Mesenchymal stem cell (in vitro differentiated cells and primary cell): ENCODE data around the gene MYO5B.

ENCODE experiments used
- DNase-seq: peaks from one replicate; pipeline ENCODE4 v3.0.0-alpha.2; 2013
- H2AFZ ChIP-seq: one replicate; pipeline ENCODE4 v1.6.1; 2013; ENCODE audit warnings: low read depth, mild to moderate bottlenecking, control low read depth, inconsistent platforms, low read length, moderate library complexity
- H2AK5ac ChIP-seq: 2 replicates; pipeline ENCODE4 v1.6.1; 2013; ENCODE audit warnings: low read length, moderate library complexity, mild to moderate bottlenecking, inconsistent platforms; ENCODE audit not compliant: severe bottlenecking
- H2BK120ac ChIP-seq: one replicate; pipeline ENCODE4 v1.6.1; 2013; ENCODE audit warnings: low read depth, mild to moderate bottlenecking, inconsistent platforms, low read length, moderate library complexity
- H2BK12ac ChIP-seq, 2 experiments: one replicate each; pipeline ENCODE4 v1.6.1; 2013; ENCODE audit warnings: inconsistent platforms in 2 of 2, low read length in 2 of 2, mild to moderate bottlenecking in 2 of 2, moderate library complexity in 2 of 2, control low read depth in 1 of 2
- H2BK15ac ChIP-seq: one replicate; pipeline ENCODE4 v1.6.1; 2013; ENCODE audit warnings: mild to moderate bottlenecking, low read depth, inconsistent platforms; ENCODE audit not compliant: poor library complexity, severe bottlenecking
- H2BK5ac ChIP-seq: 2 replicates; pipeline ENCODE4 v1.6.1; 2013; ENCODE audit warnings: low read depth, mild to moderate bottlenecking, low read length, control low read depth, inconsistent platforms; ENCODE audit not compliant: poor library complexity, severe bottlenecking
- H3K14ac ChIP-seq, 2 experiments: one replicate each; pipeline ENCODE4 v1.6.1; 2013; ENCODE audit warnings: inconsistent platforms in 2 of 2, low read length in 2 of 2, control low read depth in 1 of 2, mild to moderate bottlenecking in 1 of 2, moderate library complexity in 1 of 2
- H3K18ac ChIP-seq, 2 experiments: one replicate each; pipeline ENCODE4 v1.6.1; 2013; ENCODE audit warnings: inconsistent platforms in 2 of 2, low read length in 2 of 2, control low read depth in 1 of 2, low read depth in 1 of 2, mild to moderate bottlenecking in 1 of 2
- H3K23ac ChIP-seq, 2 experiments: one replicate each; pipeline ENCODE4 v1.6.1; 2013; ENCODE audit warnings: inconsistent platforms in 2 of 2, low read length in 2 of 2, mild to moderate bottlenecking in 2 of 2, moderate library complexity in 2 of 2, control low read depth in 1 of 2
- H3K27ac ChIP-seq: 2 replicates; pipeline ENCODE4 v1.5.1; 2013; ENCODE audit warnings: mild to moderate bottlenecking, moderate library complexity, low read length, control low read depth, inconsistent platforms; ENCODE audit not compliant: poor library complexity, severe bottlenecking
- H3K27me3 ChIP-seq, 2 experiments: 2 replicates each; pipeline versions ENCODE4 v1.6.1 to v1.7.0; 2013; ENCODE audit warnings: low read length in 2 of 2, mild to moderate bottlenecking in 2 of 2, moderate library complexity in 2 of 2, control low read depth in 1 of 2, inconsistent platforms in 1 of 2; ENCODE audit not compliant: control insufficient read depth in 1 of 2, insufficient read depth in 1 of 2
- H3K36me3 ChIP-seq, 2 experiments: 2 replicates each; pipeline versions ENCODE4 v1.6.1 to v1.7.0; 2013; ENCODE audit warnings: low read length in 2 of 2, control low read depth in 1 of 2, inconsistent platforms in 1 of 2, low read depth in 1 of 2, mild to moderate bottlenecking in 1 of 2; ENCODE audit not compliant: insufficient read depth in 2 of 2, control insufficient read depth in 1 of 2
- H3K4ac ChIP-seq, 2 experiments: one replicate each; pipeline ENCODE4 v1.6.1; 2013; ENCODE audit warnings: inconsistent platforms in 2 of 2, low read length in 2 of 2, mild to moderate bottlenecking in 2 of 2, moderate library complexity in 2 of 2, control low read depth in 1 of 2, low read depth in 1 of 2
- H3K4me1 ChIP-seq: 2 replicates; pipeline ENCODE4 v1.6.1; 2013; ENCODE audit warnings: low read depth, low read length, control low read depth; ENCODE audit not compliant: control insufficient read depth, insufficient read depth
- H3K4me2 ChIP-seq: 2 replicates; pipeline ENCODE4 v1.6.1; 2013; ENCODE audit warnings: low read length, mild to moderate bottlenecking, inconsistent platforms; ENCODE audit not compliant: poor library complexity, severe bottlenecking
- H3K4me3 ChIP-seq, 2 experiments: 2 replicates each; pipeline versions ENCODE4 v1.5.1 to v1.7.0; 2013; ENCODE audit warnings: low read length in 2 of 2, mild to moderate bottlenecking in 2 of 2, control low read depth in 1 of 2, low read depth in 1 of 2; ENCODE audit not compliant: insufficient read depth in 1 of 2
- H3K79me1 ChIP-seq: replicated peaks from 2 replicates; pipeline ENCODE4 v1.6.1; 2013; ENCODE audit warnings: mild to moderate bottlenecking, control low read depth, low read length, inconsistent platforms; ENCODE audit not compliant: poor library complexity, severe bottlenecking
- H3K9ac ChIP-seq: 2 replicates; pipeline ENCODE4 v1.7.0; 2013; ENCODE audit warnings: mild to moderate bottlenecking, low read length, moderate library complexity
- H3K9me3 ChIP-seq: 2 replicates; pipeline ENCODE4 v1.7.0; 2013; ENCODE audit warnings: mild to moderate bottlenecking, low read length; ENCODE audit not compliant: control insufficient read depth
- H4K8ac ChIP-seq: one replicate; pipeline ENCODE4 v1.6.1; 2013; ENCODE audit warnings: inconsistent platforms, mild to moderate bottlenecking, low read length, moderate library complexity
- H4K91ac ChIP-seq: one replicate; pipeline ENCODE4 v1.6.1; 2013; ENCODE audit warnings: mild to moderate bottlenecking, low read length, inconsistent platforms
- WGBS: methylation state at CpG from one replicate; pipeline ENCODE4 v1.1.7; 2013; ENCODE audit warnings: mixed read lengths; 5-methylcytosine and 5-hydroxymethylcytosine counted together

The MYO5B gene

DNA sequence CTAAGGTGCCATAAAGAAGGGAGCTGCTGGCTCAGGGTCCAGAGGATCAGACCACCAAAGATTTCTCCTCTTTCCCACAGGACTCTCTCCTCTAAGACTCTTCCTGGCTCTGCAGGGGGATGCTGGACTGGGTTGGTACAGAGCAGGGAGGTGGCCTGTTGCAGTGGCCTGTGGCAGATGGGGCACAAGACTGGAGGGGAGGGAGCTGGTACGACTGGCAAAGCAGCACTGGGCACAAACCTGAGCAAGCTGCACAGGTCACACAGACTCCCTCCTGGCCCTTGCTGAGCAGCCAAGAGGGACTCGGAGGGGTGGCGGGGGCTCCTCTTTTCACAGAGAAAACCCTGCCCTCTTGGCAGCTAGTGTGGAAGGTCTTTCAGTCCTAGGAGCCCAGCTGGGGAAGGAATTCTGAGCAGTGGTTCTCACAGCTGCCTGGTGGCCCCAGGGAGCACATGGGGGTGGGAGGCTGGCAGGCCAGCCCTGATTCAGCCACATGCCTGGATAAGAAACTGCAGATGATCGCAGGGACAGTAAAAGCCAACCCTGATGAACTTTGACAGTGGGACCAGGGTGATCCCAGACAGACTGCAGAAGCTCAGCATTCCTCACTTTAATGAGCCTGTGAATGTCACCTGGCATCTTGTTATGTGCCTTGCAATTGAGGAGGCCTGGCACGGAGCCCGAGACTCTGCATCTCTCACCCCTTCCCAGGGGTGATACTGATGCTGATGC is 349.2 kb downstream of the MYO5B start:
- Histone ChIP-seq H2BK120ac (no peak overlapping the region), H3K4me3 (no peak overlapping the region)
- 93% methylated on average over 6 of the region's 6 CpGs for WGBS

DNA sequence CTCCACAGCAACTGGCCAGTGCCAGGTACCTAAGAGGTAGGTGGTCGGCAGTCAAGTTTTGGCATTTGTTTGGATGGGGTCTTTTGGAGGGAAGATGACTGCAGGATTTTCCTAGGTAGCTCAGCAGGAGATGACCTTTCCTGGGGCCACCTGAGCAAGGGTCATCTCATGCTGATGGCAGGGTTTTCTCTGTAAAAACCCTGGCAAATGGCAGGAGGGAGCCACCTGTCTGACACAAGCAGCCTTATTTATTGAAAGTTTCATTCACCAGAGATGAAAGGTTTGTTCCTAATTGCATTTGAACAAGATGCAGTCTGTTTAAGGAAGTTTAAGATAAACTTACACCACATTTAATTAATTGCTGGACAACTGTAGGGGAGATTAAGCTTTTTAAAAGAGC is 350.0 kb downstream of the MYO5B start:
- Histone ChIP-seq H2AK5ac (no peak overlapping the region), H3K23ac (no peak overlapping the region), H2BK15ac (no peak overlapping the region), H2BK120ac (no peak overlapping the region), H2AFZ (no peak overlapping the region), H4K91ac (no peak overlapping the region), H4K8ac (no peak overlapping the region), H2BK12ac (no peak overlapping the region), H3K4me2 (no peak overlapping the region), H3K14ac (no peak overlapping the region), H3K27me3 (peaks cover 0 to 8% of the 10 kb centered on the region in 2 experiments), H3K4ac (no peak overlapping the region), H3K4me3 (no peak overlapping the region), H2BK5ac (no peak overlapping the region), H3K9ac (no peak overlapping the region), H3K36me3 (peaks cover 0 to 7% of the 10 kb centered on the region in 2 experiments), H3K9me3 (no peaks in the 10 kb centered on the region), H3K18ac (no peak overlapping the region), H3K27ac (no peak overlapping the region), H3K79me1 (no peaks in the 10 kb centered on the region), H3K4me1 (peaks cover 31% of the 10 kb centered on the region)
- 94% methylated on average over 1 of the region's 1 CpG for WGBS
- DNase-seq, result no peak

More for the DNA sequence above, 349.2 kb downstream of the MYO5B start:
- DNase-seq, result no peak
- H4K91ac ChIP-seq, result no peak overlapping the region
- H2BK15ac ChIP-seq, result no peak overlapping the region
- H4K8ac ChIP-seq, result no peak overlapping the region
- H2AK5ac ChIP-seq, result peak overlapping the region; percentile 41
- H3K4ac ChIP-seq, result no peak overlapping the region
- H2BK12ac ChIP-seq, result no peak overlapping the region
- no peak overlapping the region for H3K23ac ChIP-seq
- no peak overlapping the region for H3K18ac ChIP-seq
- peaks cover 0 to 8% of the 10 kb centered on the region in 2 experiments for H3K27me3 ChIP-seq
- no peaks in the 10 kb centered on the region for H3K79me1 ChIP-seq
- peaks cover 0 to 7% of the 10 kb centered on the region in 2 experiments for H3K36me3 ChIP-seq
- H3K4me2 ChIP-seq, result no peak overlapping the region
- peak overlapping the region; percentile 20 for H3K9ac ChIP-seq
- H3K4me1 ChIP-seq, result peaks cover 34% of the 10 kb centered on the region
- peak overlapping the region in 1 of 2 experiments; percentile 53 for H3K14ac ChIP-seq
- no peak overlapping the region for H2BK5ac ChIP-seq
- H3K27ac ChIP-seq, result no peak overlapping the region
- no peak overlapping the region for H2AFZ ChIP-seq
- H3K9me3 ChIP-seq, result no peaks in the 10 kb centered on the region

DNA sequence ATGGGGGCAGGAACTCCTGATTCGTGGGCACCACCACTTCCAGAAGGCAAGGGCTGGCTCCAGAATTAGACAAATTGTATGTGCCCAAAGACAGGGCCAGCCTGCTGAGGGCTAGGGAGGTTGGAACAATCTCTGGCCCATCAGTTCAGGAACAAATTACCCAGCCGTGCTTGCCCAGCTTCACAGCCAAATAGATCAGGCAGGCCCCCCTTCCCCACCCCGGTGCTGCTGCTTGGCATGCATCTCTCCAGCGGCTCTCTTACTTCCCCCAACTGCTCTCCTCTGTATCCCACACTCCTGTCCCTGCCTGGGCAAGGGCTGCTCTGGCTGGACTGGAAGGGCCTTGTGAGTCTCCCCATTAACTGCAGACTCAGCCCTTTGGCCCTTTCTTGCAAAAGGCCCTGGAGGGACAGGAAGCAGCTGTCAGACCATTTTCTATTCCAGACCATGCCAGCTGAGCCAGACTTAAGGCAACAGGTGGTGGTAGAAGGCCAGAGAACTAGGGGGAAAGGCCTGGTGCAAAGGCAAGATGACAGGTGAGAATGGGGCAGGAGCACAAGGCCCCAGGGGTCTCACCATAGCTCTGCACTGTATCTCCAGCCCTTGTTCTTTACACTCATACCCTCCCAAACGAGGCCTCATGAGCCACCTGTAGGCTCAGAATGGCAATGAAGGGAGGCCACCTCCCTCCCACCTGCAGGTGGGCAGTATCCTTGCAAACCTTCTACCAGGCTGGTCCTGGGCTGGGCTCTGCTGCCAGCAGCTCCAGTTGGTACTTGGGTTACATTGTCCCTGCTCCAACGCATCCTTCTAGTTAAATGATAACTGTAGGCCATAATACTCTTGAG is 350.9 kb downstream of the MYO5B start:
- WGBS, result 93% methylated on average over 6 of the region's 6 CpGs
- Histone ChIP-seq H2BK5ac (no peak overlapping the region), H3K23ac (no peak overlapping the region), H4K91ac (no peak overlapping the region), H3K9ac (no peak overlapping the region), H3K27ac (no peak overlapping the region), H3K4me2 (no peak overlapping the region), H2BK15ac (no peak overlapping the region), H2BK120ac (no peak overlapping the region), H3K4me1 (peaks cover 23% of the 10 kb centered on the region), H3K4me3 (no peak overlapping the region), H3K9me3 (no peaks in the 10 kb centered on the region), H2BK12ac (no peak overlapping the region), H3K27me3 (peaks cover 0 to 7% of the 10 kb centered on the region in 2 experiments), H3K4ac (no peak overlapping the region), H3K18ac (no peak overlapping the region), H3K36me3 (peaks cover 0 to 7% of the 10 kb centered on the region in 2 experiments), H4K8ac (no peak overlapping the region), H2AFZ (no peak overlapping the region), H3K14ac (no peak overlapping the region), H2AK5ac (peak overlapping the region; percentile 18), H3K79me1 (no peaks in the 10 kb centered on the region)
- no peak for DNase-seq

DNA sequence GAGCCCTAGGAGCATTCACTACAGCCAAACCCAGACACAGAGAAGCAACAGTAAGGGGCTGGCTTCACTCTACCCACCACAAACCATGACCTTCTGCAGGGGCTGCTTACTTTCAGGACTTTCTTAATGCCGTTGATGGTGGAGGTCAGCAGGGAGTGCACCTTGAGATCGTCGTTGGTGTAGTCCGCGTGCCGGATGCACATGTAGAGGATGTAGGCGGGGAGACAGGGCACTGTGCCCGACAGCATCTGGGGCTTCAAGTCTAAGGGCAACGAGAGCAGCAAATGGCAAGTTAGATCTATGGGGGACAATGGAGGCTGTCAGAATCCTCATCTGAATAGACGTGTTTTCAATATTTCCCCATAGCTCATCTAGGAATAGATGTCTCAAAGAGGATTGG is 351.8 kb downstream of the MYO5B start:
- peaks cover 25% of the 10 kb centered on the region for H3K4me1 ChIP-seq
- H2BK12ac ChIP-seq, result no peak overlapping the region
- no peak overlapping the region for H2AFZ ChIP-seq
- H3K9me3 ChIP-seq, result no peaks in the 10 kb centered on the region
- no peak overlapping the region for H3K4me3 ChIP-seq
- no peak overlapping the region for H4K91ac ChIP-seq
- H3K14ac ChIP-seq, result no peak overlapping the region
- no peak overlapping the region for H3K18ac ChIP-seq
- no peak overlapping the region for H2BK120ac ChIP-seq
- H3K27me3 ChIP-seq, result no peaks in the 10 kb centered on the region
- H2BK5ac ChIP-seq, result no peak overlapping the region
- no peak overlapping the region for H3K9ac ChIP-seq
- H3K4ac ChIP-seq, result no peak overlapping the region
- no peaks in the 10 kb centered on the region for H3K79me1 ChIP-seq
- H3K23ac ChIP-seq, result no peak overlapping the region
- H2AK5ac ChIP-seq, result no peak overlapping the region
- peak overlapping the region; percentile 8 for H4K8ac ChIP-seq
- WGBS, result 93% methylated on average over 10 of the region's 10 CpGs
- peaks cover 0 to 7% of the 10 kb centered on the region in 2 experiments for H3K36me3 ChIP-seq
- H2BK15ac ChIP-seq, result no peak overlapping the region
- DNase-seq, result no peak
- no peak overlapping the region for H3K4me2 ChIP-seq
- no peak overlapping the region for H3K27ac ChIP-seq
